ENCODE data around the gene ZNF740. TPM values are rescaled to one million over a fixed set of nuclear protein-coding genes. Genes with fewer than 3 reads are reported as not detected.
"Not testable (repeated sequence)": the region's sequence is repeated elsewhere in the genome, so short reads cannot be mapped to it uniquely, and the experiment has no call there.

Gene ZNF740
- polyA plus RNA-seq, 1 donor = 28.3 TPM

DNA sequence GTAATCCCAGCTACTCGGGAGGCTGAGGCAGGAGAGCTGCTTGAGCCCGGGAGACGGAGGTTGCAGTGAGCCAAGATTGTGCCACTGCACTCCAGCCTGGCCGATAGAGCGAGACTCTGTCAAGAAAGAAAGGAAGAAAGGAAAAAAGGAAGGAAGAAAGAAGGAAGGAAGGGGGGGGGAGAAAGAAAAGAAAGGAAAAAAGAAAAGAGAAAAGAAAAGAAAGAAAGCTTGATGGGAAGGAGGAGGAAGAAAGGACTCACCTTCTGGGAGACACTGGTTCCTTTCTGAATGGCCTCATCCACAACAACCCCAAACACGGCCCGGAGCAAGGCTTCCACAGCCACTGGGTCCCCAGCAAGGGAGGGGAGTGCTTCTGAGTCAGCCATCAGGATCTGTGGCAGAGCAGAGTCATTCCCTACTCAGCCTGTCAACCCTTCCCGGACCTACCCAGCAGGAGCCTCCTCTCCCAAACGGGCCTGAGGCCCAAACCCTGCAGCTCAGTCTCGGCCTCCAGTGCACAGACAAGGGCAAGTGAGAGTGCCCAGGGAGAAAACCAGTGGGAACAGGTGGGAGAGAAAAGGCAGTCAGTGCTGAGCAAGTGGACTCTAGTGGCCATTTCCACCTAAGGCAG is 7.3 kb upstream of the ZNF740 start:
- no peak for DNase-seq

DNA sequence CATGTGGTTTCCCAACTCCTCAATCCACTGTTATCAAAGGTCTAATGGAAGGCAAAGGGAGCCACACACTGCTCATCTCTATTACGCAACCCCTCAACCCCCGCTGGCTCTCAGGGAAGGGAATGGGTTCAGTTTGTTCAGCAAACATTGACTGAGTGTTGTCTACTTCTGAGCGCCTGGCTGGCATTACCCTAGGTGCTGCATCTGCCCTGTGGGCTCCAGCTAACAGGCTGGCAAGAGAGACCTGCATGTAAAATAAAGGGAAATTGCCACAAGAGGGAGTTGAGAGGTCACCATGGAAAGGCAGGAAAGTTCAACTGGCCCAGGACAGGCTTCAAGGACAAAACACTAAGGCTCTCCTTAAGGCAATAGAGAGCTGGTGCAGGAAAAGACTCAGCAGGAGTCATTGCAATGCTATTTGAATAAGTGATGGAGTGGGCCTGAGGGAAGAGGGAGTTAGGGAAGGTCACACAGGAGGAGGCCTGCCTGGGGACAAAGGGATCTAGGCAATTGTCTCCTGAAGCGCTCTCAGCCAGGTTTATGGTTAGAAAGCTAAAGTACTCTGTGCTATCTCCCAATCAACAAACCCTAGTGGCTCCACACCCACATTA is 5.5 kb upstream of the ZNF740 start:
- no peak for DNase-seq

DNA sequence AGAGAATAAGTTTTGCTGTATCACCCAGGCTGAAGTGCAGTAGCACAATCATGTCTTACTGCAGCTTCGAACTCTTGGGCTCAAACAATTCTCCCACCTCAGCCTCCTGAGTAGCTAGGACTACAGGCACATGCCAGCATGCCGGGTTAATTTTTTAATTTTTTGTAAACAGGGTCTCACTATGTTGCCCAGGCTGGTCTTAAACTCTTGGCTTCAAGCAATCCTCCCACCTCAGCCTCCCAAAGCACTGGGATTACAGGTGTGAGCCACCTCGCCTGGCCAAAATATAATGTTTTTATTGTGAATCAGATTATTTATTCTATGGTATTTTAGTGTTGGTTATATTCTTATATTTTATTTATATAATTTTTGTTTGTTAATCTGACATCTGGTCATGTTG is 3.8 kb upstream of the ZNF740 start:
- DNase-seq = no peak

DNA sequence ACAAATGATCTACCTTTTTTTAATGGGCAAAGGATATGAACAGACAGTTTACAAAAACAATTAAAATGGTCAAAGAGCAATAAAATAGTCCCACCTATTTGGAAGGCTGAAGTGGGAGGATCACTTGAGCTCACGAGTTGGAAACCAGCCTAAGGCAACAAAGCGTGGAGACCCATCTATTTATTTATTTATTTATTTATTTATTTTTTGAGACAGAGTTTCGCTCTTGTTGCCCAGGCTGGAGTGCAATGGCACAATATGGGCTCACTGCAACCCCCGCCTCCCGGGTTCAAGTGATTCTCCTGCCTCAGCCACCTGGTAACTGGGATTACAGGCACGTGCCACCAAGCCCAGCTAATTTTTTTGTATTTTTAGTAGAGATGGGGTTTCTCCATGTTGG is 3.1 kb upstream of the ZNF740 start:
- DNase-seq = not testable (repeated sequence)

DNA sequence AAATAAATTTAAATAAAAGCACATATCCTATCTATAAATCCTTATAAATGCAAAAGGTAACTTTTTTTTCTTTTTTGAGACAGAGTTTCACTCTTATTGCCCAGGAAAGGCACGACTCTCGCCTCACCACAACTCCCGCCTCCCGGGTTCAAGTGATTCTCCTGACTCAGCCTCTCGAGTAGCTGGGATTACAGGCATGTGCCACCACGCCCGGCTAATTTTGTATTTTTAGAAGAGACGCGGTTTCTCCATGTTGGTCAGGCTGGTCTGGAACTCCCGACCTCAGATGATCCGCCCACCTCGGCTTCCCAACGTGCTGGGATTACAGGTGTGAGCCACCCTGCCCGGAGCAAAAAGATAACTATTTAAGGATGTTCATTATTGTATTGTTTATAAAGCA is 1.7 kb upstream of the ZNF740 start:
- not testable (repeated sequence) for DNase-seq

DNA sequence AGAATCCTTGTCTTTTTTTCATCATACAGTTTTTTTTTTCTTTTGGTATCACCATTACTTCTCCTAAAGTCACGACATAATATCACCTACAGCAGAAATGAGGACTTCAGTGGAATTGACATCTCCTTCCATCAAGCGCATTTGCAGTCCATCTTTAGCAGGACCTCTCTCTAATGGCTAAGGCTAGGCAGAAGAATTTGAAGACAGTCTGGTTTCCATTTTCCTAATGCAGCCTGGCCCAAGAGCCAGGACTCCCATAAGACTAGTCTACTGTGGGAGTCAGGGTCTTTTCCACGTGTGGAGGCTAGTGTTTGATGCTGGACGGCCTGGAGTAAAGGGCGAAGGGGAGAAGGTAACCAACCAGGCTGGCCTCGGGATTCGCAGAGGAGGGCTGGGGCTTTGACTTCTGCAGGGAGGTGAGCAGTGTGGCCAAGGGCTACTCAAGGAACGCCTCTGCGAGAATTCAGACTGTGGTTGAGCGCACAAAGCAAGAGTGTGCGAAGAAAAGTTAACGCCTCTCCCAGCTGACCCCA is 769 bp upstream of the ZNF740 start:
- DNase-seq = no peak

DNA sequence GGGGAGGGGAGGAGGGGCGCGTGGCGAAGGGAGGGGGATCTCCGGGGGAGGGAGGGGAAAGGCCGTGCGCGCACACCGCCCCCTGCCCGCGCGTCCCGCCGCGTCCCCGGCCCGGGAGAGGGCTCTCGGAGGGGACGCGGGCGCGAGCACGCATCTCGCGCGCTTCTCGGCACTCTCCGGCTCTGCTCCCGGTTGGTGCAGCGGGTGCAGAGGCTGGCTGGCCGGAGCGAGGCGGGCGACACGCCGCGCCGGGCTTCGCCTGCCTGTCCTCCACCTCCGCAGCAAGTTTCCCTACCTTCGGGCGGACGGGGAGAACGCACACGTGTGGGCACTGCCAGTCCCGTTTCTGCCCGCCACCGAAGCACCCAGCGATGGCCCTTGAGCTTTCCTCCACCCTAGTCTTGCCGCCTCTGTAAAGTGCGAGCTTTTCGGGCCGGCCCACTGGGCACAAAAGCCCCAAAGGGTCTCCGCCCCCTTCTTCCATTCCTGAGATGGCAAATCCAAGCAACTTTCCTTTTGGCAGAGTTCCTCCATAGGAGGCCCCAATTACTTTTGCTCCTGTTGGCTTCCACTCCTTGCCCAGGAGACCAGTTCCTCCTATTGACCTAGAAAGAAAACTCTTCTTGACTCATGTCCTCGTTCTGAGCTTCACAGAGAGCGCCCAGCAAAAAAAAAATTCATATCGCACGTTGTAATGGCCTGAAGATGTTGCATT is 566 bp downstream of the ZNF740 start:
- peak; percentile 88 for DNase-seq

DNA sequence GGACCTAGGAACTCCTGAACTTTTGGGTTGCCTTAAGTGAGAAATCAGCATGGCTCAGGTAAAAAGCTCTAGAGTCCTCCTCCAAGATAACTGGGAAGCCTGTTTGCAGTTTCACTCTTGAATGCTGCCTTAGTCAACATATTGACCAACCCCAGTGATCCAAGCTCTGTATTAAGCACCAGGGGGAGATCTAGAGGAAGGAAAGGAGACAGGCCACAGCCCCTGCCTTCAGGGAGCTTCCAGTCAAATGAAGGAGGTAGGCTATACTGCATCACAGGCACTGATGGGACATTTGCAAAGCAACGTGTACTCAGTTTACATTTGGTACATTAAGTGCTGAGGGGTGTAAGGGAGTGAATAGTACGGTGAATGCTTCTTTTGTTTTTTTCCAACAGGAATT is 1.4 kb downstream of the ZNF740 start:
- no peak for DNase-seq

DNA sequence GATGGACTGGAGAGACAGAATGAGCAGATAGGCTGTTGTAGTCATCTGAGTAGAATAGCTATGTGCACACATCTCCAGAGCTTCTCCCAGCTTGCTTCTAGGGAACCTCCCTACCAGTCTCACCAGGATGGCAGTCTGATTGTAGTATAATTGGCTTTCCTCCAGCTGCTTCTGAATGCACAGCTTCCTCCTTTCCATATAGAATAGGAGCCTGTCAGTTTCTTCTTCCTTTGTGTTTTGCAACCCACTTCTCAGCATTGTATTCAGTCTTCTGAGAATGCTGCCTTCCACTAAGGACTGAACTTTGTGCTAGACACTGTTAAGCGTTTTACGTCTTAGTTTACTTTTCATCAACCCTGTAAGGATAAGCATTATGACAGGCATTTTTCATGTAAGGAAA is 2.4 kb downstream of the ZNF740 start:
- no peak for DNase-seq

DNA sequence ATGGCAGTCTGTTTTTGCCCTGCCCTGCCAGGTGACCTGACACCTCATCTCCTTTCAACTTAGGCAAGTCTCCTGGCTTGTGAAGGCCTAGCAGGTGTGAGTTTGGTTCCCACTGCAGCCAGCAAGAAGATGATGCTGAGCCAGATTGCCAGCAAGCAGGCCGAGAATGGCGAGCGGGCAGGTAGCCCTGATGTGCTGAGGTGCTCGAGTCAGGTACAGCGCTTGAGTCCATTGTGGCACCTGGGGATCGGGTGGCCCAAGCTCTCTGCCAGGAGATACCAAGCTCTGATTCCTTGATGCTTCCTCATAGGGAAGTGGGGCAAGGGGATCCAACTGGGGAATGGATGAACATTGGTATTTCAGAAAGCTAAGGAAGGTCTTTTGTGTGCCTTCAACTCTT is 4.3 kb downstream of the ZNF740 start:
- no peak for DNase-seq

DNA sequence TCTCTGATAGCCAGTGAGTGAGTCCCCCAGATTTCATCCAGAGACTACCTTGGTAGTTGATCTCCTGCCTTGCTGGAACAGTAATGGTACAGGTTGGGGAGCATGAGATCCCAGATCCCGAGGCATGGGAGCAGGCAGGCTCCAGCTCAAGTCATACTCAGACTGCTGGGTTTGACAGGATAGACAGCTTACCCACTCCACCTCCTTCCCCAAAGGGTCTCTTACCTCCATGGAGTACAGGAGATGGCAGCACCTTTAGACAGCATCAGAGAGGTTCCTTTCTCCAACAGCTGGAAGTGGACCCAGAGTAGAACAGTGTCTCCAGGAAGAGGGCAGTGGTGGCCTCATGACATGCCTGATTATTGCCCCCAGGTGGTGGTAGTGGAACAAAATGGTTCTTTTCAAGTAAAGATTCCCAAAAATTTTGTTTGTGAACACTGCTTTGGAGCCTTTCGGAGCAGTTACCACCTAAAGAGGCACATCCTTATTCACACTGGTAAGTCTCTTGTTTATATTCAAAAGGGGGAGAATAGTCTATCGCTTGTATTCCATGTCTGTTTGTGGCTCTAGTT is 5.1 kb downstream of the ZNF740 start:
- DNase-seq = no peak

DNA sequence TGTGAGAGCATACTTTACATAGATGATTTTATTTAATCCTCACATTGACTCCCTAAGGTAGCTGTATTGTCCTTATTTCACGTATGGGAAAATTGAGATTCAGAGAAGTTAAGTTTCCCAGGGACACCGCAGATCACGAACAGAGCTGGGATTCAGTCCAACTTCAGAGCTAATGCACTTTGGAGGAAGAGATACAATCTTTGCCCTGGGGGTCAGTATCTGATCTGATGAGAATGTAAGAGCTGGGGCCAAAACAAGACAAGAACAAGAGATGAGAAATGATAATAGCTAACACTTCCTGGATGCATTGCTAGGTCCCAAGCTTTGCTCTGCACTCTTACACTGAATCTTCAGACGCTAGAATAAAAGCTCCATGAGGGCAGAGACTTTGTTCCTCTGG is 6.2 kb downstream of the ZNF740 start:
- DNase-seq = no peak

DNA sequence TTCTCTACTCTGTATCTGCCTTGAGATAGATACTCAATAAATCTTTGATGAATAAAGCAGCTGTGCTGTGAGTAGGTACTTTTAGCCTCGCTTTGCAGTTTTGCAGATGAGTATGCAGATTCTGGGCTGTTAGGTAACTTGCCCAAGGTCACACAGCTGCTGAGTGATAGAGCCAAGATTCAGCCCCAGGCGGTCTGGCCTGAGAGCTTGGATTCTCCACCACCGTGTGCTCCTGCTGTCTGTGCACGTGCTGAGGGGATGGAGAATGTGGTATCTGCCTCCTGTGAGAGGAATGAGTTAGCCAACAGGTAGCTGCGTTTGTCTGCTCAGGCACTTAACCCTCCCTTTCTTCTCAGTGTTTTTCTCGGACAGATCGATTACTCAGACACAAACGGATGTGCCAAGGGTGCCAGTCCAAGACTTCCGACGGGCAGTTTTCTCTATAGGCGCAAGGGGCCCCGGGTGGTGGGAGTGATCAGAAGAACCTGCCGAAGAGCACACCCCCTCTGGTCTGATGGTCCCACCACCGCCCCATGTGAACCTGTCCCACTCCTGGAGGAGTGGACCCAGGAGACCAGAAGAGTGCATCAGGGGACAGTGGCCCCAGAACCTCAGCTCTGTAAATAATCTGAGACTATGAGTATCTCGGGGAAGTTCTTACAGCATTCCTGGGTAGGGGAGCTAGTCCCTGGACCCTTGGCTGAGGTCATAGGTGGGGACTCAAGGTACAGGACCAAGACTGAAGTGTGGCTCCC is 6.8 kb downstream of the ZNF740 start:
- DNase-seq = no peak

DNA sequence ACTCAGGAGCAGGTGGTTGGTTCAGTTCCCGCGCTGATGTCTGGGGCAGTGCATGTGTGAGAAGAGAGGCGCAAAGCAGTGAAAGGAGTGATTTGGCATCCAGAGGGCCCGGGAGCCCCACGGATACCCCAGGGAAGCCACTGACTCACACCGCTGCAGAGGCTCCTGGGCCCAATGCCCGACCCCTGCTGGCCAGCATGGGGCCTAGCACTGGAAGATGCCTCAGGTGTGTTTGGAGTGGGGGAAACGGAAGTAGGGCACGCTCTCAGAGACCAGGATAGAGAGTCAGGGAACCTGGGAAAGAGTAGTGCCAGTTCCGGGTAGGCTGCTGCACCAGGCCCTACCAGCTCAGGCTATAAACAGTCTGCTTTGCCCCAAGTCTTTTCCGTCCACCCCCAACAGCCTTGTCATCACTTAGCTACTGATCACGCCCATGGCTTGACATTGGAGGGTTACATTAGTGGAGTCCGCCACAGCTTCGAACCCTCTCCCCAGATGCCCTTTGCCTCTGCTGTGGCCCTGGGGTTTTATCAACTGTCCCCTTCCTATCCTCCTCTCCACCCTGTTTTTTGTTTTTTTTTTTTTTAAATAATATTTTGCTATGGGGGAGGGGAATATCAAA is 9.7 kb downstream of the ZNF740 start:
- DNase-seq = peak; percentile 32

DNA sequence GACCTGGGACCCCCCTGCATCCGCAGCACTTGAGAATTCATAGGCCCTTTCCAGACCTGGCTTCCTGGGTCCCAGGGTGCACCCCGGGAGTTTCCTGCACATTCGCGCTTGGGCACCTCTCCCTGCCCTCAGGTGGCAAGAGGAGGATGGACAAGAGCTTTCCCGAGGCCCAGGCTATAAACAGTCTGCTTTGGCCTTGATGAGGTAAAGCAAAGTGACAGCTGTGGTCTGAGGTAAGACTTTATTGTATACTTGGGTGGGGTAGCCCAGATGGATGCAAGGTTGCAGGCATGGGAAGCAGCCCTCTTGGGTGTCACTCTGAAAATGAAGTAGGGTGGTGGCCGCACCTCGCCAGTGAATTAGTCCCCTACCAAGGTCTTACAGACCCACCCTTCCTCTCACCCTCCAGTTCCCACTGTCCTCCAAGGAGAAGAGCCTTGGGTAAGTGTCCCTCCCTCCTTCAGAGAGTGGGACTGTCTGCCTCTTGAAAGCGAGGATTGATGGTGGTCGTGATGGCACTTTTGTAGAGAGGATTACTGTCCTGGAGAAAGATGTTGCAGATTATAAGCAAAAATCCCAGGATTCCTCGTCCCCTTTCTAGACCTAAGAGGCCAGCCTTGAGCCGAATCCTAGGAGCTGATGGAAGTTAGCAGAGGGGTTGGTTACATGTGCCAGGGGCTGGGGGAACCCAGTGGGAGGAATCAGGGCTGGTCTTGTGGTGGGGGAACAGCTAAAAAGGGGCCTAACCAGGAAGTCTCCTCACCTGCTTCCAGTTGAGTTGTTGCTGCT is 10.8 kb downstream of the ZNF740 start:
- DNase-seq = no peak

DNA sequence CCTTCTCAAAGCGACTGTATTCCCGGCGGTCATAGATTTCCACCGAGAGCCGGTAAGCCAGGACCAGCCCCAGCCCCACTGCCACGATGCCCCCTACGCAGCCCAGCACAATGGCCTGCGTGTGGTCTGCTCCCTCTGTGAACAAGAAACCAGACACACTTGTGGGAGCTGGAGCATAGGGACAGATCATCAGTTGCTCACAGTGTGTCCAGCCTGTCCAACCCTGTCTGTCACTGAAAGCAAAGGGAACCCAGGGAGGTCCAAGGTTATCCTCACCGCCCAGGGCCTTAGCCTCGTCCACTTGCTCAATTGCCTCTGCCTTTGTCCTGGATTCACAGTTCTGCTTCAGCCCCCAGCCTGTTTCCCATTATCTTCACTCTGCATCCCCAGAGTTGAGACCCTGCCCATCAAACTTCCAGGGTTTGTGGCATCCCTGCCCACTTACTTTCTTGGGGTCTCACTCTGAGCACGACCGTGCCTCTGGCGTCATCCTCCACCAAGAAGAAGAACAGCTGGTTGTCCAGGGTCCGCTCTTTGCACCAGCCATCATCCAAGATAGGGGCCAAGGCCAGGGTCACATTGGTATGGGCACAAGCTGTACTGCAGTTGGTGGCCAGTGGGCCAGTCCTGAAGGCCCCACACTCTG is 11.5 kb downstream of the ZNF740 start:
- no peak for DNase-seq

DNA sequence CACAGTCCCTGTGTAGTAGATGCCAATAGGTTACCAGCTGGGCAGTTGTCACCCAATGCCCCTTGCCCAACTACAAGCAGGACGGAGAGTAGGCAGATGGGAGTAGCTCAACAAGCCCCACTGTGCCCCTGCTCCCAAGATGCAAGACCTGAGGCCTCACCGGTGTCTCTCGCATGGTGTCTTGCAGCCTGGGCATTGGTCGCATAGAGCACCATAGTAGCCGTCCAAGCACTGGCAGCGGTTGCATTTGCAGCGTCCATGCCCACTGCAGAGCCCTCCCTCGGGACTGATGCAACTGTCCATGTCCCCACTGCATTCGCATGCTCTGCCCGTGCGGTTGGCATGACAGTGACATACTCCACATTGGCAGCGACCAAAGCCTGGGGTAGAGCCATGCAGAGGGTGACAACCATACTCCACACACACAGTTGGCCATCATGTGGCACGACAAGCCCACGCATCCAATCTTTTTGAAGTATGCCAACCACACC is 12.1 kb downstream of the ZNF740 start:
- DNase-seq = no peak

DNA sequence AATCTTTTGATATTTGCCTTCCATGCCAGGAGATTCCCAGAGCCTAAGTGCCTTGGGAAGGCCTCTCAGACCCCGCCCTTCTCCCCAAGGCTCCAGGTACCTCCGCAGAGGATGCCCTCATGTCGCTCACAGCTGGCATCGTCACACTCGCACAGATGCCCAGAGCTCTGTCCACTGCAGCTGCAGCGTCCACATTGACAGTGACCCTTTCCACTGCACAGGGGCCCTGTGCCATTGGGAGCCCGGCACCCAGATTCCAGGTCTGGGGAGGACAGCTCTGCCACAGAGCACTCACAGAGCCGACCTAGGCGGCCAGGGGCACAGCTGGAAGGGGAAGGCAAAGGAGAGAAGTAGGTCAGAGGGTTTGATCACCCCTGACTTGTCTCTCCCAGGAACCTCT is 12.5 kb downstream of the ZNF740 start:
- no peak for DNase-seq

DNA sequence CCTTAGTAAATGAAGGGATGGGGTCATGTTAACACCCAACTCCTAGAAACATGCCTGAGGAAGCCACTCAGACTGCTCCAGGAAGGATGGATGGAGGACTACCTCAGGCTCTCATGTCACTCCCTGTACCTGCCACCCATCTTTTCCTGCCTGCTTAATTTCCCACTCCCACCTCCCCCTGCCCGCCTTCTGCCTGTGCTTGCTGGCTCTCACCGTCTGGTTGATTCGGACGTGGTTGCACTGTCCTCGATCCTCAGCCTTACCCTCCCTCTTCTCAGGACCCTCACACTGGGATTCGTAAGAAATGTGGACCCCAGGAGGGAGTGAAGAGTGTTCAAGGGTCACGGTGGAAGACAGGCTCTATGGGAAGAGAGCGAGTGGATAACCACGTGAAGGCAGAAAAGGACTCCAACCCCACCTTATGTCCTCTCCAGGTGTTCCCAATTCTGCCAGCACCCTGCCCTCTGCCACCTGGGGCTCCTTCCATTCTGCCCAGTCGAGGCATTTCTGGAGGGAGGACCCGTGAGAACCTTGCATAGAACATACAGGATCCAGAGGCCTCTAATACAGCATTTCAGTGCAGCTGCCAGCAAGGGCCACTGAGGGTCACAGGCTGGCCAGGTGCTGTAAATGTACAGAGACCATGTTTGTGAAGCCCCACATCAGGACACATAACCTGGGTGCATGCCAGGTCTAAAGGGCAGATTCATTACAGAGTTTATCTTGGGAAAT is 13.6 kb downstream of the ZNF740 start:
- no peak for DNase-seq

DNA sequence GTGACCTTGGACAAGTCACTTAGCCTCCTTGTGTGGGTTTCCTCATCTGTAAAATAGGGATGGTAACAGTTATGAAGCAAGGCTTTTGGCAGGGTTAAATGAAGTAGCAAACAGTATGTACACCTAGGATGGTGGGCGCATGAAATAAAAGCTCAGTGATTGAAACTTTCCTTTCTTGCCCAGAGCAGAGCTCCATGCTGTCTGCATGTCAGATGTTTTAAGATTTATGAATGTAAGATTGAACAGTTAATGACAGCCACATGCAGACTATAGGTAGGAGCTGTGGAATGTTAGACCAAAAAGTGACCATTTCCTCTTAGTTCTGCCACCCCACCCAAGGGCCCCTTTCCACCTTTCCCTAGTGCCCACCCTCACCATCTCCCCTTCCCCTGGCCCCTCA is 14.5 kb downstream of the ZNF740 start:
- DNase-seq = no peak
